ENCODE measurements around the gene PRF1.

PRF1 gene

DNA sequence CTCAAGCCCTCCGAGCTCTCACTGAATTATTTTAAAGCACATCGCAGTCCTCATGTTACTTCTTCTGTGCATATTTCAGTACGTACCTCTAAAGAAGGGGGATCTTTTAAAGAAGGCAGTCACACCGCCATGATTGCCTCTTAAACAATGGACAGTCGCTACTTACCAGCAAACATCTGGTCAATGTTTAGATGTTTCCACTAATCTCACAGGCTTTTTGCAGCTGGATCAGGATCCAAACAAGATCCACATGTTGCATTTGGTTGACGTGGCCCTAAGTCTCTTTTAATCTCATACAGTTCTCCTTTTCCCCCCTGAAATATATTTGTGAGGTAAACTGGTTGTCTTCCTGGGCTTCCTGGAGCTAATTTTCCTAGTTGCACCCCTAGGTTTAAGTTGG is 50.0 kb downstream of the PRF1 start:
- DNase-seq (ENCODE audit: insufficient read length, low spot score) (no peak), FAIRE-seq (no peak)
- TF ChIP-seq, protein P1, sequence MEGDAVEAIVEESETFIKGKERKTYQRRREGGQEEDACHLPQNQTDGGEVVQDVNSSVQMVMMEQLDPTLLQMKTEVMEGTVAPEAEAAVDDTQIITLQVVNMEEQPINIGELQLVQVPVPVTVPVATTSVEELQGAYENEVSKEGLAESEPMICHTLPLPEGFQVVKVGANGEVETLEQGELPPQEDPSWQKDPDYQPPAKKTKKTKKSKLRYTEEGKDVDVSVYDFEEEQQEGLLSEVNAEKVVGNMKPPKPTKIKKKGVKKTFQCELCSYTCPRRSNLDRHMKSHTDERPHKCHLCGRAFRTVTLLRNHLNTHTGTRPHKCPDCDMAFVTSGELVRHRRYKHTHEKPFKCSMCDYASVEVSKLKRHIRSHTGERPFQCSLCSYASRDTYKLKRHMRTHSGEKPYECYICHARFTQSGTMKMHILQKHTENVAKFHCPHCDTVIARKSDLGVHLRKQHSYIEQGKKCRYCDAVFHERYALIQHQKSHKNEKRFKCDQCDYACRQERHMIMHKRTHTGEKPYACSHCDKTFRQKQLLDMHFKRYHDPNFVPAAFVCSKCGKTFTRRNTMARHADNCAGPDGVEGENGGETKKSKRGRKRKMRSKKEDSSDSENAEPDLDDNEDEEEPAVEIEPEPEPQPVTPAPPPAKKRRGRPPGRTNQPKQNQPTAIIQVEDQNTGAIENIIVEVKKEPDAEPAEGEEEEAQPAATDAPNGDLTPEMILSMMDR (IDR thresholded peaks at IDR 0.05; ENCODE audit: insufficient read depth, missing control alignments) = no peak

GRCh38 chr10:70551971-70552422 is 50.5 kb downstream of the PRF1 start:
- TF ChIP-seq, protein P1 (IDR thresholded peaks at IDR 0.05; ENCODE audit: insufficient read depth, missing control alignments) = no peak
- no peak for FAIRE-seq
- DNase-seq (ENCODE audit: insufficient read length, low spot score) = no peak

DNA sequence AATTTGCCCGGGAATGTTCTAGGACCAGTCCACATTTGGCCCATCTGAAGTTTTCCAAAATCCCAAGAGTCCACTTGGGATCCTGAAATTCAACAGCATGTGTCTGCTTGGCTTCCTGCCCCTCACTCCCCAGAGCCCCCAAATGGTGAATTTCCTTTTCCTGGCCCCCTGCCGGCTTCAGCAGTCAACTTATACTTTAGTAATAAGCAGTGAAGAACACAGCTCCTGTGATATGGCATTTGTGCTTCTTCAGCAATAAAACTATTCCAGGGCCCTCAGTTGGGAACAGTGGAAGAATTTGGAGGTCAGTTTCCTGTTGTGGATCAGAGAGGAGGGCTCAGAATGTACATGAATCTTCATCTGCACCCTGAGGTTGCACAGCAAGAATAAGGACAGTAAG is 51.1 kb downstream of the PRF1 start:
- TF ChIP-seq, protein P1 (IDR thresholded peaks at IDR 0.05; ENCODE audit: insufficient read depth, missing control alignments) = no peak
- DNase-seq (ENCODE audit: insufficient read length, low spot score) (no peak), FAIRE-seq (no peak)

DNA sequence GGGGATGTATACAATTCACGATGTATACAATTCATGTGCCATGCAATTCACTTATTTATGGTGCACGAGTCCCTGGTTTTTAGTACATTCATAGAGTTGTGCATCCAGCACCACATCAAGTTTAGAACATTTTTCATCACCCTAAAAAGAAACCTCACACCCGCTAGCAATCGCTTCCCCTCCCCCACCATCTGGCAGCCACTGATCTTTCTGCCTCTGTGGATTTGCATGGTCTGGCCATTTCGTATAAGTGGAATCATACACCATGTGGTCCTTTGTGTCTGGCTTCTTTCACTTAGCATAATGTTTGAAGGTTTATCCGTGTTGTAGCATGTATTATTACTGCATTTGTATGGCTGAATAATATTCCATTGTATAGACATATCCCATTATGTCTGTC is 52.1 kb downstream of the PRF1 start:
- TF ChIP-seq, protein P1 (IDR thresholded peaks at IDR 0.05; ENCODE audit: insufficient read depth, missing control alignments) = no peak
- FAIRE-seq = no peak
- DNase-seq (ENCODE audit: insufficient read length, low spot score) = no peak

DNA sequence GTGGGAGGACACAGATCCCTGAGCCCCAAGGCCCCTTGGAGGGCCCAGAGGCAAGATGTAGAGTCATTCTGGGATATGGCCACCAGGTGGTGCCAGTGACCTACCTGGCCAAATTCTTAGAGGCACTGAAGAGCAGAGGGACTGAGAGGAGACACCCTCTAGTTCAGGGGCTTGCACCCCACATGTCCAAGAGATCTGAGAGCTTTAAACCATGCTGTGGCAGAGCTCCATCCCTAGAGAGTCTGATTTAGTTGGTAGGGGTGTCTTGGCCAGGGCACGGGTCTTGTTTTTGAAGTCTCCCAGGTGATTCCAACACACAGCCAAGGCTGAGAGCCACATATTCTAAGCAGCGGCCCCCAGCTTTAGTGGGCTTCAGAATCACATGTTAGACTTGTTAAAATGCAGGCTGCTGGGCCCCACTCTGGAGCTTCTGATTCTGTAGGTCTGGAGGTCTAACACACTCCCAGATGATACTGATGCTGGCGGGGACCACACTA is 52.5 kb downstream of the PRF1 start:
- FAIRE-seq (no peak), DNase-seq (ENCODE audit: insufficient read length, low spot score) (peak; percentile 48)
- TF ChIP-seq, protein P1 (IDR thresholded peaks at IDR 0.05; ENCODE audit: insufficient read depth, missing control alignments) = peak; percentile 85

GRCh38 chr10:70549351-70549961 is 53.1 kb downstream of the PRF1 start:
- DNase-seq (ENCODE audit: insufficient read length, low spot score) (no peak), FAIRE-seq (no peak)

More at GRCh38 chr10:70549351-70549961, 53.1 kb downstream of the PRF1 start:
- TF ChIP-seq, protein P1 (IDR thresholded peaks at IDR 0.05; ENCODE audit: insufficient read depth, missing control alignments) = no peak
